ENCODE results near the gene SLFN12. TPM values are rescaled to one million over a fixed set of nuclear protein-coding genes. Genes with fewer than 3 reads are reported as not detected.
"Not testable (repeated sequence)": the region's sequence is repeated elsewhere in the genome, so short reads cannot be mapped to it uniquely, and the experiment has no call there.

Gene SLFN12
- 8.1 TPM for polyA plus RNA-seq (2013, experiment 1 of 2; ENCODE audit: insufficient read length)
- 7.1 TPM for polyA plus RNA-seq (2013, experiment 2 of 2; ENCODE audit: insufficient read length)

DNA sequence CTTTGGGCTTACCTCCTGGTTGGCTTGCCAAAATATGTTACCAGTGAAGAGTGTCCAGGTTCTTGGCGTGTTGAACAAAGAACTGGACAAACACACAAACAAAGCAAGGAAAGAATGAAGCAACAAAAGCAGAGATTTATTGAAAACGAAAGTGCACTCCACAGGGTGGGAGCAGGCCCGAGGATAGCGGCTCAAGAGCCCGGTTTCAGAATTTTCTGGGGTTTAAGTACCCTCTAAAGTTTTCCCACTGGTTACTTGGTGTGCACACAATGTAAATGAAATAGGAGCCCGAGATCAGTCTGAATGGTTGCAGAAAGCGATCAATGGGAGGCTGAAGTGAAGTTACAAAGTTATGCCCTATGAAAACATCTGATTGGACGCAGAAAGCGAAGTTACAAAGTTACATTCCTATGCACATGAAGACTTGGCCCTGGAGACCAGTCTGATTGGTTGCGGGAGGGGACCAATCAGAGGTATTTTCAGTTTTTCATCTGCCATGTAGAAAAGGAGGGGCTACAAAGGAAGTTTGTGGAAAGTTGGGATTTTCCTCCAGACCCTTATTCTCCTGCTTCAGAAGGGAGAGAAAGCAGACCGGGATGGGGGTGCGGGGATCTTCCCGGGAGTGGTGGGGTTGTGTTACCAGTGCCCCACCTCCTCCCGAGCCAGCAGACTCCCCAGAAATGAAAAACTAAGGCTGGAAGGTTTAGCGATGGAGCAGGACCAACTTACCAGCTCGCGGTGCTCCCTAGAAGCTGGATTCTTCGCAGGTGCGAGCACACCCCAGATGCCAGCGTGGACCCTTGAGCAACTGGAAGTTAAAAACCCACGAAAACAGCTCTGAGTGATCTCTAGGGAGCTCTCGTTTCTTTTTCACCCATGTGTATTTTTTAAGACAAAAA, at the start of gene SLFN12:
TSS of gene SLFN12 (minus strand) at position 325 of the 899 bp plus-strand sequence. CDS start 9,472 bp downstream, outside the sequence.
- DNase-seq = peak; percentile 96

DNA sequence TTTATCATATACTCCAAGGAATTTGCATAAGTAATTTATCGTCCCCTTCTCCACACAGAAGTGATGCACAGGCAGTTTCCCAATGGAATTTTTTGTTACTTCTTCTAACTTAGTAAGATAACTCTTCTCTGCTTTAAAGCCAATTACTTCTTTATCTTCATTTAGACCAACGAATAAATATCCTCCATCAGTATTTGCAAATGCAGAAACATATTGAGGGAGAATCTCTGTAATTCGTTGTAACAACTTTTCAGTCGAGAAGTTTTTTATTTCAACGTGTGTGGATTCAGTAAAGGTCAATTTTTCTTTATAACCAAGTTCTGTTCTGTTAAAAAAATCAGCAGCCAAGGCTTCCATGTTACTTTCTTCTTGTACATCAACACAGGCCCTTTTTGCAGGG, 47.0 kb upstream of the SLFN12 start:
- no peak for DNase-seq

DNA sequence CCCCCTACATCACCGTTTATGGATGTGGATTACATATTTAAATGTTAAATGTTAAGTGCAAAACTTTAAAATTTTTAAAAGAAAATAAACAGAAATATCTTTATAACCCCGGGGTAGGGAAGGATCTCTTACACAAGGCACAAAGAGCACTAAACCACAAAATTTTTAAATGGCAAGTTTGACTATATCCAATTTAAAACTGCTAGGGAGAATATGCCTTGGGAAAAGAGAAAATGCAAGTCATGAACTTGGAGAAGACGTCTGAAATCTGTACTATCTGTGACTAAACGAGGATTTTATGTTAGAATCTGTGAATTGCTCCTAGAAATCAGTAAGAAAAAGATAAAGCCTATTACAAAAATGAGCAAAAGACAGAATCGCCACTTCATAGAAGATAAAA, 44.9 kb upstream of the SLFN12 start:
- no peak for DNase-seq

DNA sequence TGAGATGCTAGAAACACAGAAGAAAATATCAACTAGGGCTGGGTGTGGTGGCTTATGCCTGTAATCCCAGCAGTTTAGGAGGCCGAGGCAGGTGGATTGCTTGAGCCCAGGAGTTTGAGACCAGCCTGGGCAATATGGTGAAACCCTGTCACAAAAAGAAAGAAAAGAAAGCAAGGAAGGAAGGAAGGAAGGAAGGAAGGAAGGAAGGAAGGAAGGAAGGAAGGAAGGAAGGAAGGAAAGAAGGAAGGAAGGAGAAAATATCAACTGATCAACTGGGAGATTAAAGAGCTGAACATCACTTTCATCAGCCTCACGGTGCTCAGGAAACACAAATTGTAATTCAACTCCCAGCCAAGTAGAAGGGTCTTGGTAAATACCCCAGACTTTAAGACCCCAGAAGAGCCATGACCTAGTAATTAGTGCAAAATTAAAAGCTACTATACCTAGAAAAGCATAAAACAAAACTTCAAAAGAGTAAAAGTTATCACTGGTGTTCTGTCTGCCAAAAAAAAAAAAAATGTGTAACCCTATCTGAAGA, 44.1 kb upstream of the SLFN12 start:
- DNase-seq = no peak

DNA sequence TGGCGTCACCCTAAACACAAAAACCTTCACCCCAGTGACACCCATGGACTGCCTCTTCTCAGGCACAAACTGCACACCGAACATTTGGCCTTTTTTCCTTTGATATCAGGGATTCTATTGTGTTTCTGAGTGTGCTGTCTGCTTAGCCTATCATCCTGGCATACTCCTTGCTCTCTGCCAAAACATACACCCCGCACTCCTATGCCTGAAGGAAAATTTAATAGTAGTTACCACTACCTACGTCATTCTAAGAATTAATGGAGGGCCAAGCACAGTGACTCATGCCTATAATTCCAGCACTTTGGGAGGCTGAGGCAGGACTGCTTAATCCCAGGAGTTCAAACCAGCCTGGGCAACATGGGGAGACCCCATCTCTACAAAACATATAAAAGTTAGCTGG, 36.2 kb upstream of the SLFN12 start:
- DNase-seq = no peak

DNA sequence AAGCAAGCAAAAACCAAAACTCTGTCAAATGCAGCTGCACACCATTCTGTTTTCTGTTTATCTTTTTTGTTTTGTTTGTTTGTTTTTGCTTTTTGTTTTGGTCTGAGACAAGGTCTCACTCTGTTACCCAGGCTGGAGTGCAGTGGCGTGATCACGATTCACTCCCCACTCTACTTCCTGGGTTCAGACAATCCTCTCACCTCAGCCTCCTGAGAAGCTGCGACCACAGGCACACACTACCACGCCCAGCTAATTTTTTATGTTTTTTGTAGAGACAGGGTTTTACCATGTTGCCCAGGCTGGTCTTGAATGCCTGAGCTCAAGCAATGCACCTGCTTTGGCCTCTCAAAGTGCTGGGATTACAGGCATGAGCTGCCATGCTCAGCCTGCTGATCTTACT, 35.5 kb upstream of the SLFN12 start:
- DNase-seq = no peak

DNA sequence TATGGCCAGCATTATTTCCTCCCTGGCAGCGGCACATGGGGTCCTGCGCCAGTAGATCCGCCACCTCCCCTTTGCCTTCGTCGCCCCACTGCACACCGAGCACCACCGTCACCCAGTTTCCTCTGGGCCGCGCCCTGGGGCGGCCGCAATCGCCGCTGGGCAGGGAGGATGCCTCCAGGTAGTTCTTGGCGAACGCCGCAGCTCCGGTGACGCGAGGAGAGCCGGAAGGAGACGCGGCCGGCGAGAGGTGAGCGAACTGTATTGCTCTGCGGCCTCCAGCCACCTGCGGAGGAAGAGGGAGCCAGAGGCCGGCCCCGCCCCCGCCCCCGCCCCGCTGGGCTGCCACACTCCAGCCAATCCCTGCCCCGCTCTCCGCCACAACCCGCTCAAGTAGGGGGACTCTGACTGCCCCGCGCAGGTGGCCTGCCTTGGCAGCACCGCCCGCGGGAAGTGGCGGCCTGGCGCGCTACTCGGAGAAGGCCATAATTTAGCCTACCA, 28.1 kb upstream of the SLFN12 start:
- no peak for DNase-seq

DNA sequence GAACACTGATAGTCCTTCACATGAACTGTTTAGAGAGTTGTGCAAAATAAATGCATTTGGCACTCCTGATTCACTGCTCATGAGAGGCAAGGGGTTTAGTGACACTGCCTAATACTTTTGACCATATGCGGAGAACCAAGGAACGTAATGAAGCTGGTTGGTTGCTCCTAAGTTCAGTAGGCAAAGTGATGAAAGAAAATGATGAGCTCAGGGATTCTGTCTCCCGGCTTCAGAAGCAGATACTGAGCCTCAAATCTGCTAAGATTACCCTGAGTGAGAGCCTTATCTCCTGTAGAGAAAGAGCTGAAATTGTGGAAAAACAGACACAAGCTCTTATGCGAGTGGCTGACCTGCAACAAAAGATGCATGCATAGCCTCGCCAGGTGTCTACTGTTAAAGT, 21.7 kb upstream of the SLFN12 start:
- DNase-seq = not testable (repeated sequence)

DNA sequence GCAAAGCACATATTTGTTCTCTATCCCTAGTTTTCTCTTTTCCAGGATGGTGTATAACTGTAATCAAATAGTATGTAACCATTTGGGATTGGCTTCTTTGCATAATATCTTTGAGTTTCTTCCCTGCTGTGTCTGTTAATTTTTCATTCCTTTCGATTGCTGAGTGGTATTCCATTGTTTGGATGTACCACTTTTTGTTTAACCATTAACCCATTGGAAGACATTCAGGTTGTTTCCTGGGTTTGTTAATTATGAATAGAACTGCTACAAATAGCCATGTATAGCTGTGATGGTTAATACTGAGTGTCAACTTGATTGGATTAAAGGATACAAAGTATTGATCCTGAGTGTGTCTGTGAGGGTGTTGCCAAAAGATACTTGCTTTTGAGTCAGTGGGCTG, 20.9 kb upstream of the SLFN12 start:
- no peak for DNase-seq

DNA sequence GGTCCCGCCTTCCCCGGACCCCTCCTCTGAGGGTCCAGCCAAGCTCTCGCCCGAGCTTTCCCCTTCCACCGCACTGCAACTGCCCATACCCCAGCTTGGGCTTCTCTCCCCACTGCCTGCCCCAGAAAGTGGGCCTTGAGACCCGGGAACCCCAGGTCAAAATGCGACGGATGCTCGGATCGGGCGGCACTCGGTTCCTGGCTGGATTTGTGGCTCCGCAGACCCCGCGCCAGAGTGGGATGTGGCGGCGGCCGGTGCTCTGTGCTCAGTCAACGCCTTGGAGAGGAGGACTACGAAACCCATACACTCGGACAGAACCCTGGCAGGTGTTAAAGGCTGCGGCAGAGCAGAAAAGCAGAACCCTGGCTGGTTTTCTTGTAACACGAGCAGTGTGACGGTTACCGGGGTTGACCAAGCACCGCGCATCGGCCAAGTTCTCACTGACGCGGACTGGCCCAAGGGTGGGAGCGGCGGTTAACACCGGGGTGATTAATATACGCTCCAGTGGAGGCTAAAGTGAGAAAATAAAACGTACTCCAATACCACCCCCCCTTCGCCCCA, 17.2 kb upstream of the SLFN12 start:
- DNase-seq = no peak

DNA sequence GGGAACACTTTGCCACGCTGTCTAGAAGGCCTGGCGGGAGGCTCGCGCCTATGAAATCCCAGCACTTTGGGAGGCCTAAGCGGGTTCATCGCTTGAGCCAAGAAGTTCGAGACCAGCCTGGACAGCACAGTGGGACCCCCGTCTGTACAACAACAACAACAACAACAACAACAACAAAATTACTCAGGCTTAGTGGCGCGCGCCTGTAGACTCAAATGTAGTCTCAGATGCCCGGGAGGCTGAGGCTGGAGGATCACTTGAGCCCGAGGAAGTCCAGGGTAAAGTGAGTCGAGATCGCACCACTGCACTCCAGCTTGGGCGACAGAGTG, 16.6 kb upstream of the SLFN12 start:
- no peak for DNase-seq

DNA sequence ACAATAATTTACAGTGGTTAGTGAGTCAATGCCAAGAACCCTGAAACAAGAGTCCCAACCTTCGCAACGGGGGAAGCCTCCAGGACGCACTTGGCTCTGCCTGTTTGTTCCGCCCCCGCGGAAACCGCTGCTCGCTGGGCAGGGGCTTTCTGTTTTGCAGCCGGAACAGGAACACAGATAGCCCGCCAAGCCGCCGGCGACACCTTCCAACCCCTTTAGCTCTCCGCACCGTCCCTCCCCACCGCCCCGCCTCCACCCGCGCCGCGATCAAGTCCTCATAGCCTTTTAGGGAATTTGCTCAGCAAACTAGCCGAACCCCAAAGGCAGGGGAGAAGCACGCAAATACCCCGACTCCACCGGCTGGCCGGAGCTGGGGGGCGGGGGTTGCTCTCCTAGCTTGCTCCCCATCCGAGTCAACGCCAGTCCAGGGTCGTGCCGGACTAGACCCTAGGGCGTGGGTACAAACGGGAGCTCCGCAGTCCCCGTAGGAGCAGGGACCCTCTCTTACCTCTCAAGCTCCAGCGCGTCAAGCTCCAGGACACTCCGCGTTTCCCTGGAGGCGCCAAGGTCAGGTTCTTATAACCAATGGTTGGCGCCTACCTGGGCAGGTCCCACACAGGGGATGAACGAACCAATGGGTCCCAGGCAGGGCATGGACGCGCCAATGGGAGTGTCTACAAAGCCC, 16.1 kb upstream of the SLFN12 start, which contains the start of gene SLFN13:
TSS of gene SLFN13 (minus strand) at position 553 of the 685 bp plus-strand sequence. CDS start 3,086 bp downstream, outside the sequence.
- DNase-seq = peak; percentile 37

DNA sequence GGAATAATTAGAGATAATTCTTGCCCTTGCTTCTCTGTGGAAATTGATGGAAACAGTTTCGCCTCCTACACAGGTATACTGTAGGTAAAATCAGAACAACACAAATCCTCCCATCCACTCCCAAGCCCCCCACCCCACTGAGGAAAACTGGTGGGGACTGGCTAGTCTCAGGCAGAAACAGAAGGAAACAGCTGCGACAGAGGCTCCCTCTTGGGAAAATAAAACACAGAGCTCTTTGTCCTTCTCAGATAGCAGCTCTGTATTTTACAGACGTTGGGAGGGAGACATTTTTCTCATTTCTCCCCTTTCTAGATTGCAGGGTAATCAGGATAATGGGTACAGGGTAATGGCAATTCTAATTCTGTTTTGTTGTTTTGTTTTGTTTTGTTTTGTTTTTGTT, 15.2 kb upstream of the SLFN12 start:
- DNase-seq = no peak

DNA sequence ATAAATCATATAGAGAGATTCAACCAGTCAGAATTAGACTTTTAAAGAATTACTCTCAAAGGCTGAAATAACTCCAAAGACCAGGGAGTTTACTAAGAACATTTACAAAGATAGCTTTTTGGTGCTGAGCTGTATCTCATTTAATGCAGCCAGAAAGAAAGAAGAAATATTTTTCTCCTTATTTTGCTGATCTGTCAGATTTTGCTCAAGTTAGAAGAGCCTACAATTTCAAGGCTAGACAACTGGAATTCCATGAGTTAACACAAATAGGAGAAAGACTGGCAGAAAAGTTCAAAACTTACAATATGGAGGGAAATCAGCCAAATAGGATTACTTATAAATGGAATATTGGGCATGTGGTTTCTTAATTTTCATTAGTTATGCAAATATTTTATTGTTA, 6.1 kb upstream of the SLFN12 start:
- DNase-seq = no peak

DNA sequence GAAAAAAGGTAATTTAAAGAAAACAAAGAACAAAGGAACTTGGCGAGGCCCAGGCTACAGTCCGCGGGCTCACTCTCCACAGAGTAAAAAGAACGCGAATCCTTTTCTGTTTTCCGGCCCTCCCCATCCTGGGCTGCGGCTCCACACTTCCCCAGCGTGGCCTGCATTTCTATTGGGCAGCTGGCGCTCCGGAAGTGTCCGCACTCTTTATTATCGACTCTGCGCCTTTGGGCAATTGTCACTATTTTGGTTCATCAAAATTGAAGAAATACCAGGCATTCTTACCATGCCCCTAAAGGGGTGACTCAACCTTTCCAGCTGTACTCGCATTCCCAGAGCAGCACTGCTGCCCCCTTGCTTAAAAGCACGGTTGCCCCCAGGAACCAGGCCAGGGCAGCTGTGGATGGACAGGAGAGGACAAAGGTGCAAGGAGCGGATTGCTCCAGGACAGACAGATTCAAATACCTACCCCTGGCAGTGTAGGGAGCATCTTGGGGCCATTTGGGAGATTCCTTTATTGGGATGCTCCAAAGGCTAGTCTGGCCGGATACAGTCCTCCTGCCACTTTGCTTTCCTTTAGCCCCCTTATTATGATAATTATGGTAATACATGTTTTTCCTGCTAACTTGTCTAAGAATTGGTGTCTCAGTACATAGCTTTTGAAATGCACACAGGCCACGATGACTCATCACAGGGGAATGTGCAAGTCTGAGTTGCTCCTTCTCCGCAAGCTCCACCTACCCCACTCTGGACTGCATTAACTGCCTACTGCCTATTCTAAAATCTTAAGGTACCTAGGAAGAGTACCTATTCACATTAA, 985 bp upstream of the SLFN12 start:
- DNase-seq = peak; percentile 100

DNA sequence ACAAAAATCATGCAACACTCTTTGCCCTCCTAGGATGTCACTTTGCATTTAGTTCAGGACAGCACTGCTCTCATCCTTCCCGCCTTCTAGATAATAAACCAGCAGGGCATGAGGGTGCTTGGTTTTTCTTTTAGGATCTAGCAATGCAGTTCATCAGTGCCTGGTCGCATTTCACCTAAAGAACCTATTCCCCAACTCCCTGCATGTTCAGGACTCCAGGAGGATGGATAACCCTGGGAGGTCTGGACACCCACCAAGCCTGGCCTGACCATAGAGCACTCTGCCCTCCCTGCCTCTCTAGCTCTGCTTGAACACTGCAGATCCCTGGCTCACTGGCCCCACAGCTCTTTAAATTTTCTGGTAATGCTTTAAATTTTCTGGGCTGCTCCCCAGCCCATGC, 2.6 kb downstream of the SLFN12 start:
- DNase-seq = no peak

DNA sequence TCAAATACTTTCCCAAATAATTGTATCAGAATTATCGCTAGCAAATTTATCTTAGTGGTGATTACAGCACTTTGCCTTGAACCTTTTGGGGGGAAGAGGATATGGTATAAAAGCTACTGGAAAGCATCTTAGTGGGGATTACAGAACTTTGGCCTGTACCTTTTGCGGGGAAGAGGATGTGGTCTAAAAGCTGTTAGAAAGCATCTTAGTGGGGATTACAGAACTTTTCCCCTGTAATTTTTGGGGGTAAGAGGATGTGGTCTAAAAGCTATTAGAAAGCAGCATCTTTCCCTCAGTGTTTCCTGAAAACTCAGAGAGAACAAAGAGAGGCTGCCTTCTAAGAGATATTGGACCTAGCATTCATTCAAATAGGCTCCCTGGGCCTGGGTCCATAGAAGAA, 4.1 kb downstream of the SLFN12 start:
- DNase-seq = no peak

DNA sequence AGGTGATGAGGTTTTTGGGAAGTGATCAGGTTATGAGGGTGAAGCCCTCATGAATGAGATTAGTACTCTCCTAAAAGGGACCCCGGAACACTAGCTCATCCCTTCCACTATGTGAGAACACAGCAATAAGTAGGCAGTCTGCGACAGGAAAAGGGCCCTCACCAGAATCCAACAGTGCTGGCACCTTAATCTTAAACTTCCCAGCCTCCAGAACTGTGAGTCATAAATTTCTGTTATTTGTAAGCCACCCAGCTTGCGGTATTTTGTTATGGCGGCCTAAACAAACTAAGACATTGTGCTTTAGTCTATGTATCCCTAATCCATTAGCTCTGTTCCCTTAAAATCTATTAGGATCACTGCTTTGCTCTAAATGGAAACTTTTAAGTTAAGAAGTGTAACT, 8.5 kb downstream of the SLFN12 start:
- no peak for DNase-seq

DNA sequence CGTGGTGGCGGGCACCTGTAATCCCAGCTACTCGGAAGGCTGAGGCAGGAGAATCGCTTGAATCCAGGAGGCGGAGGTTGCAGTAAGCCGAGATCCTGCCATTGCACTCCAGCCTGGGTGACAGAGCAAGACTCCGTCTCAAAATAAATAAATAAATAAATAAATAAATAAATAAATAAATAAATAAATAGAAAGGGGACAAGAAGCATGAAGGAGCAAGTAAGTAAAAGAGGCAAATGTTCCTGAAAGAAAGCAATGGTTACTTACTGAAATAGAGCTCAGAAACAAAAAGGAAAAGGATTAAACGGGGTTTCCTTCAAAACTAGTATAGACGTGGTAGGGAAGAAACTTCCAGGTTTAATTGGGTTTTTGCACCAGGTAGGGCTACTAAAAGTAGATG, 11.2 kb downstream of the SLFN12 start:
- DNase-seq = not testable (repeated sequence)

DNA sequence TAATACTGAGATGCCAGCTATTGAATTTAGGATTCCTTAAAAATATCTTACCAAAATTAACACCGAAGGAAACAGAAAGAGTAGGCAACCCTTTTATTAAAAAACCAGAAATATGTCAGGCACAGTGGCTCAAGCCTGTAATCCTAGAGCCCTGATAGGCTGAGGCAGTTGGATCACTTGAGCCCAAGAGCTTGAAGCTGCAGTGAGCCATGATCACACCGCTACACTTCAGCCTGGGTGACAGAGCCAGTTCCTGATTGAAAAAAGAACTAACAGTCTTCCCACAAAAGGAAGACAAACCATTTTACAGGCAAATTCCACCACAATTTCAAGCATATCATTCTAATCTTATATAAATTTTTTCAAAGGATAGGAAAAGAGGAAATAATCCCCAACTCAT, 15.6 kb downstream of the SLFN12 start:
- no peak for DNase-seq

DNA sequence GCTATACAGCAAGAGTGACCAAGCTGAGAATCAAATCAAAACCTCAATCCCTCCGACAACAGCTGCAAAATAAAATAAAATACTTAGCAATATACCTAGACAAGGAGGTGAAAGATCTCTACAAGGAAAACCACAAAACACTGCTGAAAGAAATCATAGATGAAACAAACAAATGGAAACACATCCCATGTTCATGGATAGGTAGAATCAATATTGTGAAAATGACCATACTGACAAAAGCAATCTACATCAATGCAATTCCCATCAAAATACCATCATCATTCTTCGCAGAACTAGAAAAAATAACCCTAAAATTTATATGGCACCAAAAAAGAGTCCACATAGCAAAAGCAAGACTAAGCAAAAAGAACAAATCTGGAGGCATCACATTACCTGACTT, 17.6 kb downstream of the SLFN12 start:
- DNase-seq = not testable (repeated sequence)

DNA sequence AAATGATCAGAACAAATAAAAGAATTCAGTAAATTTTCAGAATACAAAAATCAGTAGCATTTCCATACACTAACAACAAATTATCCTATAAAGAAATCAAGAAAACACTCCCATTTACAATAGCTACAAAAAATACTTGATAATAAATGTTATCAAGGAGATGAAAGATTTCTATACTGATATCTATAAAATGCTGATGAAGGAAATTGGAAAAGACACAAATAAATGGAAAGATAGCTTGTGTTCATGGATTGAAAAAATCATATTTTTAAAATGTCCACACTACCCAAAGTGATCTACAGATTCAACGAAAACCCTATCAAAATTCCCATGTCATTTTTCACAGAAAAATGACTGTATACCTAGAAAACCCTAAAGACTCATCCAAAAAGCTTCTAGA, 18.1 kb downstream of the SLFN12 start:
- DNase-seq = no peak
